Tibial nerve (tissue), 4 donors: ENCODE data around the gene PANX2. TPM values are rescaled to one million over a fixed set of nuclear protein-coding genes. Genes with fewer than 3 reads are reported as not detected.

Source experiments
- DNase-seq, 2 donors: peaks; one replicate each; pipeline ENCODE4 v3.0.0-alpha.2; 2019; ENCODE audit warnings: low spot score in 2 of 2
- H3K27ac ChIP-seq, 4 donors: fragments of 200-600 bp; sonication (generic) in 3 of 4; one replicate each; pipeline ENCODE4 v1.5.1; 2017 to 2019; ENCODE audit warnings: mild to moderate bottlenecking in 1 of 4
- H3K27me3 ChIP-seq, 2 donors: fragments of 200-600 bp; sonication (generic) in 1 of 2; one replicate each; pipeline versions ENCODE4 v1.5.1 to v1.6.0; 2017 to 2019
- H3K36me3 ChIP-seq, 3 donors: fragments of 200-600 bp; sonication (generic); one replicate each; pipeline ENCODE4 v1.5.1; 2018 to 2019
- H3K4me1 ChIP-seq, 4 donors: fragments of 200-600 bp; sonication (generic) in 3 of 4; one replicate each; pipeline ENCODE4 v1.5.1; 2017 to 2019
- H3K4me3 ChIP-seq, 4 donors: fragments of 200-600 bp; sonication (generic) in 3 of 4; one replicate each; pipeline ENCODE4 v1.5.1; 2017 to 2019; ENCODE audit warnings: mild to moderate bottlenecking in 1 of 4, moderate library complexity in 1 of 4
- H3K9me3 ChIP-seq, 4 donors: fragments of 200-600 bp; sonication (generic) in 3 of 4; one replicate each; pipeline ENCODE4 v1.5.1; 2017 to 2019
- EP300 ChIP-seq, 2 donors: sonication (generic); formaldehyde crosslinking; IDR thresholded peaks; one replicate each; pipeline ENCODE4 v1.6.1; 2017; ENCODE audit warnings: antibody characterized with exemption in 2 of 2, mild to moderate bottlenecking in 1 of 2
- POLR2A ChIP-seq, 2 donors: fragments of 450-650 bp; IDR thresholded peaks; one replicate each; pipeline ENCODE4 v1.6.1; 2017; ENCODE audit warnings: antibody characterized with exemption in 2 of 2, mild to moderate bottlenecking in 2 of 2, moderate library complexity in 2 of 2
- WGBS, 2 donors: methylation state at CpG; one replicate each; pipeline ENCODE4 v1.1.5; 2018; 5-methylcytosine and 5-hydroxymethylcytosine counted together
- total RNA-seq, 4 donors: library from RNA; depleted of rRNA; stranded (reverse); fragments of >200 nt; gene quantifications; one replicate each; pipeline ENCODE4 v1.1.0, GENCODE V29; 2016
- TF ChIP-seq, protein P1 (sequence below), 5 experiments: fragments of 200-600 bp in 3 of 5; fragments of 450-650 bp in 2 of 5; sonication (generic) in 3 of 5; IDR thresholded peaks; one replicate each; pipeline ENCODE4 v1.5.1; 2016 to 2019; ENCODE audit warnings: antibody characterized with exemption in 5 of 5, mild to moderate bottlenecking in 3 of 5, moderate library complexity in 2 of 5

PANX2 gene
- total RNA-seq, 4 donors from 2014 or later, result 0.30 TPM; not detected in 3

DNA sequence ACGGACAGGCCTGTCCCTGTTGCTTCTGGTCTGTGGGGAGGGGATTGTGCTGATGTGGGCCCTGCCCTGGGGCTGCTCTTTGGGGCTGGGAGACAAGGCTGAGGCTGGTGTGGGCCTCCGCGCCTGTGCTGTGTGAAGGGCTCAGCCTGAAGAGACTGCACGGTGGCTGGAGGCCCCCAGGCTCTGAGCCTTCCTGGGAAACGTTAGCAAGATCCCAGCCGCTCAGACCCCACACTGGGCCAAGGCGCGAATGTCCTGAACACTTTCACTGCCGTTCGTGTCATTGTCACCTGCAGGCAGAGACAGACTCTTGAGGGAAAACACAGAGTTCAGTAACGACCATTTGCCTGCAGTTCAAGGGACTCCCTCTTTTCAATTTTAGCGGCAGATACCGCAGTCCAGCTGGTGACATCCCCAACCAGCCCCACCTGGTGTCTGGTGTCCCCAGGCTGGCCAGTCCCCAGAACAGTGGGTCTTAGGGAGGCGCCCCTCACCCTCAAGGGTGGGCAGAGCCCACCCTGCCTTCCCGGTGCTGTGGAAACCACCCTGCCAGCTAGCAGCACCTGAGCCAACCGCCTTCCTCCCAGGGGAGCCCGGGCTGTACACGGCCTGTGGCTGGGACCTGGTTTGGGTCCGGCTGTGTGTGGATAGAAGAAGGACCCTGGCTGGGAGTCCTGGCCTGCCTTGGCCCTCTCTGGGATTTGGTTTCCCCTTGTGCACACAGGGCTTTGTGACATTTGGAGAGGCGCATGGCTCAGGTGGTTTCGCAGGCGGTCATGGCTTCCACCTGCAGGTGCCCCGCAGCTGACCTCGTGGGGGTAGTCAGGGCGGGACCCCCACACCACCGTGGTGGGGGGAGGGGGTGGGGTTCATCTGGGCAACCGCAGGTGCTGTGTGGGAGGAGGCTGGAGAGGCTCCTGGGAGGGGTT, 5.7 kb downstream of the PANX2 start:
- no peak overlapping the region for H3K4me3 ChIP-seq
- H3K27me3 ChIP-seq, result peaks cover 0 to 48% of the 10 kb centered on the region in 2 donors
- no peak for TF ChIP-seq POLR2A (IDR thresholded peaks at IDR 0.05)
- TF ChIP-seq EP300 (IDR thresholded peaks at IDR 0.05), result no peak
- TF ChIP-seq, protein P1, sequence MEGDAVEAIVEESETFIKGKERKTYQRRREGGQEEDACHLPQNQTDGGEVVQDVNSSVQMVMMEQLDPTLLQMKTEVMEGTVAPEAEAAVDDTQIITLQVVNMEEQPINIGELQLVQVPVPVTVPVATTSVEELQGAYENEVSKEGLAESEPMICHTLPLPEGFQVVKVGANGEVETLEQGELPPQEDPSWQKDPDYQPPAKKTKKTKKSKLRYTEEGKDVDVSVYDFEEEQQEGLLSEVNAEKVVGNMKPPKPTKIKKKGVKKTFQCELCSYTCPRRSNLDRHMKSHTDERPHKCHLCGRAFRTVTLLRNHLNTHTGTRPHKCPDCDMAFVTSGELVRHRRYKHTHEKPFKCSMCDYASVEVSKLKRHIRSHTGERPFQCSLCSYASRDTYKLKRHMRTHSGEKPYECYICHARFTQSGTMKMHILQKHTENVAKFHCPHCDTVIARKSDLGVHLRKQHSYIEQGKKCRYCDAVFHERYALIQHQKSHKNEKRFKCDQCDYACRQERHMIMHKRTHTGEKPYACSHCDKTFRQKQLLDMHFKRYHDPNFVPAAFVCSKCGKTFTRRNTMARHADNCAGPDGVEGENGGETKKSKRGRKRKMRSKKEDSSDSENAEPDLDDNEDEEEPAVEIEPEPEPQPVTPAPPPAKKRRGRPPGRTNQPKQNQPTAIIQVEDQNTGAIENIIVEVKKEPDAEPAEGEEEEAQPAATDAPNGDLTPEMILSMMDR (IDR thresholded peaks at IDR 0.05), result no peak
- 71% methylated on average over 20 to 23 of the region's 27 CpGs for WGBS, 2 donors
- no peaks in the 10 kb centered on the region for H3K4me1 ChIP-seq
- H3K9me3 ChIP-seq, result no peaks in the 10 kb centered on the region
- no peak for DNase-seq
- no peaks in the 10 kb centered on the region for H3K36me3 ChIP-seq
- no peak overlapping the region for H3K27ac ChIP-seq

DNA sequence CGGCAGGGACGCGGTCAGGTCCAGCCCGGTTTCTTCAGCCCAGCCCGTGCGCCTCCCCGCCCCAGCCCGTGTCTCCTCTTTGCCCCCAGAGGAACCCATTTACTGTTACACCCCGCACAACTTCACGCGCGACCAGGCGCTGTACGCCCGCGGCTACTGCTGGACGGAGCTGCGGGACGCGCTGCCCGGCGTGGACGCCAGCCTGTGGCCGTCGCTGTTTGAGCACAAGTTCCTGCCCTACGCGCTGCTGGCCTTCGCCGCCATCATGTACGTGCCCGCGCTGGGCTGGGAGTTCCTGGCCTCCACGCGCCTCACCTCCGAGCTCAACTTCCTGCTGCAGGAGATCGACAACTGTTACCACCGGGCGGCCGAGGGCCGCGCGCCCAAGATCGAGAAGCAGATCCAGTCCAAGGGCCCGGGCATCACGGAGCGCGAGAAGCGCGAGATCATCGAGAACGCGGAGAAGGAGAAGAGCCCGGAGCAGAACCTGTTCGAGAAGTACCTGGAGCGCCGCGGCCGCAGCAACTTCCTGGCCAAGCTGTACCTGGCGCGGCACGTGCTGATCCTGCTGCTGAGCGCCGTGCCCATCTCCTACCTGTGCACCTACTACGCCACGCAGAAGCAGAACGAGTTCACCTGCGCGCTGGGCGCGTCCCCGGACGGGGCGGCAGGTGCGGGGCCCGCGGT, 6.5 kb downstream of the PANX2 start:
- Histone ChIP-seq H3K36me3 (no peaks in the 10 kb centered on the region), H3K27me3 (peaks cover 0 to 40% of the 10 kb centered on the region in 2 donors), H3K4me3 (no peak overlapping the region), H3K4me1 (no peaks in the 10 kb centered on the region), H3K27ac (no peak overlapping the region), H3K9me3 (no peaks in the 10 kb centered on the region)
- TF ChIP-seq EP300 (IDR thresholded peaks at IDR 0.05) (no peak), POLR2A (IDR thresholded peaks at IDR 0.05) (no peak)
- TF ChIP-seq, protein P1 (IDR thresholded peaks at IDR 0.05), result no peak
- no peak for DNase-seq
- WGBS, 2 donors, result 95 to 96% methylated on average over 75 to 76 of the region's 76 CpGs

DNA sequence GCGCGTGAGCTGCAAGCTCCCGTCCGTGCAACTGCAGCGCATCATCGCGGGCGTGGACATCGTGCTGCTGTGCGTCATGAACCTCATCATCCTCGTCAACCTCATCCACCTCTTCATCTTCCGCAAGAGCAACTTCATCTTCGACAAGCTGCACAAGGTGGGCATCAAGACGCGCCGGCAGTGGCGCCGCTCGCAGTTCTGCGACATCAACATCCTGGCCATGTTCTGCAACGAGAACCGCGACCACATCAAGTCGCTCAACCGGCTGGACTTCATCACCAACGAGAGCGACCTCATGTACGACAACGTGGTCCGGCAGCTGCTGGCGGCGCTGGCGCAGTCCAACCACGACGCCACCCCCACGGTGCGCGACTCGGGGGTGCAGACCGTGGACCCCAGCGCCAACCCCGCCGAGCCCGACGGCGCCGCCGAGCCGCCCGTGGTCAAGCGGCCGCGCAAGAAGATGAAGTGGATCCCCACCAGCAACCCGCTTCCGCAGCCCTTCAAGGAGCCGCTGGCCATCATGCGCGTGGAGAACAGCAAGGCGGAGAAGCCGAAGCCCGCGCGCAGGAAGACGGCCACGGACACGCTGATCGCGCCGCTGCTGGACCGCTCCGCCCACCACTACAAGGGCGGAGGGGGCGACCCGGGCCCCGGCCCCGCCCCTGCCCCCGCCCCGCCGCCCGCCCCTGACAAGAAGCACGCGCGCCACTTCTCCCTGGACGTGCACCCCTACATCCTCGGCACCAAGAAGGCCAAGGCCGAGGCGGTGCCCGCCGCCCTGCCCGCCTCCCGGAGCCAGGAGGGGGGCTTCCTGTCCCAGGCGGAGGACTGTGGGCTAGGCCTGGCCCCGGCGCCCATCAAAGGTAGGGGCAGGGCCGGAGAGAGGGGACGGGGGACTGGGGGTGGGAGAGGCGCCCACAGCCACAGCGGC, 7.3 kb downstream of the PANX2 start:
- Histone ChIP-seq H3K4me1 (no peaks in the 10 kb centered on the region), H3K36me3 (no peaks in the 10 kb centered on the region), H3K4me3 (no peak overlapping the region), H3K27ac (no peak overlapping the region), H3K9me3 (no peaks in the 10 kb centered on the region), H3K27me3 (peaks cover 0 to 40% of the 10 kb centered on the region in 2 donors)
- no peak for DNase-seq
- WGBS, 2 donors, result 75 to 76% methylated on average over 56 to 69 of the region's 98 CpGs
- TF ChIP-seq POLR2A (IDR thresholded peaks at IDR 0.05) (no peak), EP300 (IDR thresholded peaks at IDR 0.05) (no peak)
- TF ChIP-seq, protein P1 (IDR thresholded peaks at IDR 0.05), result no peak

DNA sequence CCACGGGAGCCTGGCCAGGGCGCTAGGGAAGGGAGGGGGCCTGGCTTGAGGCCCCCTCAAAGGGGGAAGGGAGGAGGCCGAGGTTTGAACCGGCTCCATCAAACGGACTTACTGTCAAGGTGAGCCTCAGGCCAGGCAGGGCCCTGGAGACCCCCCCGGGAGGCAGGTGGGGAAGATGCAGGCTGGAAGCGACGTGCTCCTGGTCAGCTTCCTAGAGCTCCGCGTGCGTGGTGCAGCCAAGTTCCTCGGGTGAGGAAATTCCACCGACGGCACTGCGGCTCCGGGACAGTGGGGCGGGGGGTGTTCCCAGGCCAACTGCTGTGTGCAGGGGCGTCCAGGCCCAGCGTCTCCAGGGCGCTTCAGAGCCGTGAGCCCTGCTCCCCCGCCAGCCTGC, 7.9 kb downstream of the PANX2 start:
- Histone ChIP-seq H3K9me3 (no peaks in the 10 kb centered on the region), H3K36me3 (no peaks in the 10 kb centered on the region), H3K4me3 (no peak overlapping the region), H3K27ac (no peak overlapping the region), H3K27me3 (peaks cover 0 to 40% of the 10 kb centered on the region in 2 donors), H3K4me1 (peaks cover 0 to under 1% (median 0%) of the 10 kb centered on the region in 4 donors)
- WGBS, 2 donors, result 33 to 49% methylated on average over 3 to 22 of the region's 22 CpGs
- TF ChIP-seq EP300 (IDR thresholded peaks at IDR 0.05), result no peak
- TF ChIP-seq, protein P1 (IDR thresholded peaks at IDR 0.05), result no peak
- TF ChIP-seq POLR2A (IDR thresholded peaks at IDR 0.05), result no peak
- no peak for DNase-seq
